IPS-18c (cell line): ENCODE data around the gene EML3.
A peak's percentile ranks its signal among the peaks of the same experiment; 100 is the strongest.
"Not testable (repeated sequence)": the region's sequence is repeated elsewhere in the genome, so short reads cannot be mapped to it uniquely, and the experiment has no call there.

ENCODE experiments used
- H3K4me3 ChIP-seq: 2 replicates; pipeline ENCODE4 v1.7.0; 2013; ENCODE audit warnings: low read depth, mild to moderate bottlenecking, low read length, moderate library complexity; ENCODE audit not compliant: insufficient read depth
- H3K9me3 ChIP-seq: one replicate; pipeline ENCODE4 v1.6.1; 2013; ENCODE audit warnings: mild to moderate bottlenecking, low read length, moderate library complexity; ENCODE audit not compliant: control insufficient read depth, insufficient read depth

EML3 gene

GRCh38 chr11:62565100-62565802 is 47.3 kb downstream of the EML3 start:
- Histone ChIP-seq H3K9me3 (no peaks in the 10 kb centered on the region), H3K4me3 (no peak overlapping the region)

DNA sequence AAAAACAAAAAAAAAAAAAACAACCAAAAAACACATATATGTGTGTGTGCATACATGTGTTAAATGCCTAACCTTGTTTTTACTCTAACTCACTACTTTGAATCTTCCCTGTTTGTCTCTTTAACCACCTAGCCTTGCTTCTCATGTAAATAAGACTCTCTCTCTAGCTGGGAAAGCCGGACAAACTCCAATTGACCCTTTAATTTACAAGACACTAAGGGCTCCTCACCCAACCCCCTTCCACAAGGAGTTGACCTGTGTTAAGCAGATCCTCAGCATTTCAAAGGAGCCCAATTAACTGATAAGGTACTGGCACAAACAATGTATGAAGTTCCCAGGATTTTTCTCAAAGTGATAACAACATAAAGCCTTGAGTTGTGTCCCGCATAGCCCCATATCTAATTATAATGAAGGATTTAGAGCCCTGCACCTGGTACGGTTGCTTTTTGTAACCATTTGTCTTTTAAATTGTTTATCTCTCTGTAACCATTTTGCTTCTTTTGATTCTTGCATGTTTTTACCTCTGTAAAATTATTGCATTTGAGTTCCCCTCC is 50.8 kb downstream of the EML3 start:
- not testable (repeated sequence) for H3K4me3 ChIP-seq, H3K9me3 ChIP-seq

- no peak overlapping the region for H3K4me3 ChIP-seq
- H3K9me3 ChIP-seq = no peaks in the 10 kb centered on the region
These were observed 51.9 kb downstream of the EML3 start for GRCh38 chr11:62560566-62561103.

- not testable (repeated sequence) for H3K4me3 ChIP-seq, H3K9me3 ChIP-seq
These were observed 52.9 kb downstream of the EML3 start for GRCh38 chr11:62559626-62560025.

DNA sequence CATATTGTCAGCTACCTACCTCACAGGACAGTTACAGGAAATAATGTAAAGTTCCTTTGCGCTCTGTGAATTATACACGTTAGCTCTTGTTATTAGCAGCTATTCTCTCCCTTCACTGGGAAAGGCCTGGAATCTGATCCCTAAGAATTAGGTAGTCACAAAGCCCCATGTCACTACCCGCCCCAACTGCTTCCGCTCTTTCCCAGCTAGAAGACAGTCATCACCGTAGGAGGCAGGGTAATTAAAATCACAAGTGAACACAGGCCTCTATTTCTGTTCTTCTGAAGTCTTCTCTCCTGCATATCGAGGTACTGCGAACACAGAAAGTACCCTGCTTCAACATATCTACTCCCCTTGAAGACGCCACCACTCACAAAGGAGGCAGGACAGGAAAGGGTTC is 53.4 kb downstream of the EML3 start:
- H3K9me3 ChIP-seq = no peaks in the 10 kb centered on the region
- no peak overlapping the region for H3K4me3 ChIP-seq

- Histone ChIP-seq H3K9me3 (no peaks in the 10 kb centered on the region), H3K4me3 (no peak overlapping the region)
These were observed 53.9 kb downstream of the EML3 start for GRCh38 chr11:62558669-62559068.

DNA sequence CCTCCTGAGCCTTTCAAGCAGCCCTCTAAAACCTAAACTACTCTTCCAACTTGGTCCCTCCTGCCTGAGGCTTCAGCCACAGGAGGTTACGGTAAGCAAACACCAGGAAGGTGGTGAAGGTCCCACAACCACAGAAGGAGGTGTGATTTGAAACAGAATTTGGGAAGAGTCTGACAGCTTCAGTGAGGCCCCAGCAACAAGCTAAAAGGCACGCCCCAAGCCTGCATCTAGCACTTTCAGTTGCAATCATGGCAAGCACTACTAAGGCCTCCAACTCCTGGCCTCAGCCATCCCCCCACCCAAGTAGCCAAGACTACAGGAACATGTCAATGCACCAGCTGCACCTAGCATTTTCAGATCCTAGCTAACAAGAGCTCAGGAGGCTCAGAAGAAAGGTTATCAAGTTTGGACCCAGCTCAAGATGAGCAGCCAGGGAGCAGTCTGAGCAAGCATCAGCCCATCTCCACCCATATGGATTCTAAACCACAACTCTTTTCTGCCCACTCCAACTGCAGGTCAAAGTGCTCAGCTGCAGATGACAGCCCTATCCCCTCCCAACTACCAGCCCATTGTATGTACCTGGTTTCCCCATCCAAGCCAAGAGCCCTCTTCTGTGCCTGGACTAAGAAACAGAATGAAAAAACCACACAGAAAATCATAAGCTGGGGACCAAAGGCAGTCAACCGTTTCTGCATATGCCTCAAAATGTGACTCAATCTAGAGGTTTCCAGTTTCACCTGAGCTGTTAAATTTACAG is 55.5 kb downstream of the EML3 start:
- Histone ChIP-seq H3K9me3 (no peaks in the 10 kb centered on the region), H3K4me3 (peak overlapping the region; percentile 9; the same call in 1 of the 2 replicates)

GRCh38 chr11:62556108-62556874 is 56.3 kb downstream of the EML3 start:
- no peak overlapping the region for H3K4me3 ChIP-seq
- H3K9me3 ChIP-seq = no peaks in the 10 kb centered on the region

- no peak overlapping the region for H3K4me3 ChIP-seq
- H3K9me3 ChIP-seq = no peaks in the 10 kb centered on the region
These were observed 57.0 kb downstream of the EML3 start for GRCh38 chr11:62555464-62556107.

DNA sequence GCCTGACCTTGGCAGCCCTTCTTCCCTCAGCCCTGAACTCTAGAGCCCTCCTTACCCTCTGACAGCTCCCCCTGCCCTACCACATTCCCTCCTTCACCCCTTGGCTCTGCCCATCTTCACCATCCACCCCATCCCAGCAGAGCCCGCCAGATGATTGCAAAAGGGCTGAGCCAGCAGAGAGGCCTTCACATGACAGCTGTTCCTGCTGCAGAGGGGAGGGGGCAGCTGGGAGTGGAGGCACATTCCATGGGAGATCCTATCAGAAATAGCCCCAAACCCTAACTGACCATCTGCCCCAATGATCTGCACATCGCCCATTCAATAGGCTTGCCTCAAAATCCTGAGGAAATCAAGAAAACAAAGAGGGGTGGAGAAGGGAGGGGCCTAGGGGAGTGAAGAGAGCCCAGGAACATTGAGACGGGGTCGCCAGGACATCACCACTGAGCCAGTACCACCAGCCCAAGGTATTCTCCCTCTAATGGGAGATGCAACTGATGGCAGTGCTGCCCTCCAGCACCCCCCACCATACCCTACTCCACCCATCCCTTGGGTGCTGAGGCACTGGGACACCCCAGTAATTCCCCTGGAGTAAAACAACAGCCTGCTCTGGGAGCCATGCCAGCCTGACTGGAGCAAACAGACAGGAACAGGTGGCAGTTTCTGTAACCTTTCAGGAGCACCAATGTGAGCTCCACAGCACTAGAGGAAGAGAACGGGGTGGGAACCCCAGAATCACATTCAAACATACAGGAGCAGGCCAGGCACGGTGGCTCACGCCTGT is 58.0 kb downstream of the EML3 start:
- no peak overlapping the region for H3K4me3 ChIP-seq
- H3K9me3 ChIP-seq = no peaks in the 10 kb centered on the region

DNA sequence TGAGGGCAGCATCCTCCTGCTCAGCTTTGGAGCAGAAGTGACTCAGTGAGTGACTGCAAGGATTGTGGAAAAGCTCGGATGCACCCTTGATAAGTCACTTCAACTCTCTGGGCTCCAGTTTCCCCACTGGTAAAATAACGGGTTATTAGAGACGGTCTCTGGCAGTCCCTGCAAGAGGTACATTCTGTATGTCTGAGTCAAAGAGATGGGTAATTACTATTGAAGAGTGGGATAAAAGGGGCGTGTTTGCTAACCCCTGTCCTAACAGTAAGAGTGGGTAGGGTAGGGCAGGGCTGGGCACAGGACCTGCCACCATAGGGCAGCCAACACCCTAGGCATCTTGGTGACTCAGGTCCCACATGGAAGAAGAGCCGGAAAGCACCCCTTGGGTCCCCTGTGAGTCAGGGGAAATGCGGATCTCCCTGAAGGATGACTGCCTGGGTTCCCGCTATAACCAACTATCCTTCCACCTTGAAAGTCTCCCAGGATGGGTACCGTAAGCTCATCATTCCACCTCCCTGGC is 58.7 kb downstream of the EML3 start:
- no peaks in the 10 kb centered on the region for H3K9me3 ChIP-seq
- no peak overlapping the region for H3K4me3 ChIP-seq

- H3K4me3 ChIP-seq = no peak overlapping the region; the same call in 1 of the 2 replicates
- H3K9me3 ChIP-seq = peaks cover 2% of the 10 kb centered on the region
These were observed 59.3 kb downstream of the EML3 start for GRCh38 chr11:62553080-62553838.

DNA sequence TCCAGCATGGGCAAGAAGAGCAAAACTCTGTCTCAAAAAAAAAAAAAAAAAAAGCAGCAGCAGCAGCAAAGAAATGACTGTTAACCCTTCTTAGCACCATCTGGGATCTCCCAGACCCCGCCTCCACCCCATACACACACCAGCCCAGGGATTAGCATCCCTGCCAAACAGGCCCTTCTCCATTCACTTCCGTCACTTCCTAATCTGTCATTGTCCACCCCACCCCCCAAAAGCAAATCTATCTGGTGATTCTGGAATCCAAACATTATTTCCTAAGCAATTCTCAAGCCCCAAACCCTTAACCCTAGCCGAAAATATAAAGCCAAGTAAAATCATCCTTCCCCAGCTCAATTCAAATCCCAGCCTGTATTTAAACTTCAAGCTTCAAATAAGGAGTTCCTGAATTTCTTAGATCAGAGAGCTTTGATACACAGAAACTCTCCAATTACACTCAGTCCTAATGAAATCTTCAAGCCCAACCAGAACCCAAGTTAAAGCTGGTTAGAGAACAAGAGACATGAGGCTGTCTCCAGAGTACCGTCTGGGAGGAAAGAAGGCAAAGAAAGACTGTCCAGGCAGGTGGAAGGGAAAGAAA is 60.0 kb downstream of the EML3 start:
- Histone ChIP-seq H3K4me3 (no peak overlapping the region; the same call in 1 of the 2 replicates), H3K9me3 (peaks cover 2% of the 10 kb centered on the region)
